Measurements from ENCODE around the gene VSIR.

GRCh38 chr10:71745664-71746250 is 27.6 kb downstream of the VSIR start:
- TF ChIP-seq PBX3 (IDR thresholded peaks at IDR 0.05) (no peak), MEF2A (IDR thresholded peaks at IDR 0.05; ENCODE audit: borderline replicate concordance, low read depth) (no peak), CTCF (IDR thresholded peaks at IDR 0.05) (no peak), REST (IDR thresholded peaks at IDR 0.05; ENCODE audit: low read depth, low read length) (no peak), RXRA (IDR thresholded peaks at IDR 0.05; ENCODE audit: borderline replicate concordance, low read depth) (no peak), EZH2phosphoT487 (IDR thresholded peaks at IDR 0.05; ENCODE audit: borderline replicate concordance, low read depth) (no peak), YY1 (IDR thresholded peaks at IDR 0.05; ENCODE audit: low read depth) (no peak), NRF1 (IDR thresholded peaks at IDR 0.05; ENCODE audit: low read depth, low read length) (no peak)
